PC-3 (cell line): ENCODE data around the gene PNRC2.

Experiments used
- CTCF ChIP-seq: fragments of 300-600 bp; sonication (generic); conservative IDR thresholded peaks from 2 replicates; pipeline ENCODE4 v1.5.1; 2017; ENCODE audit warnings: antibody characterized with exemption, low read depth, mild to moderate bottlenecking, low read length
- EZH2 ChIP-seq: fragments of 300-600 bp; sonication (generic); IDR thresholded peaks from one replicate; pipeline ENCODE4 v1.6.1; 2017; ENCODE audit warnings: antibody characterized with exemption, mild to moderate bottlenecking, low read length; ENCODE audit not compliant: unreplicated experiment
- EZH2phosphoT487 ChIP-seq: fragments of 300-600 bp; sonication (generic); IDR thresholded peaks from 2 replicates; pipeline ENCODE4 v1.6.1; 2018; ENCODE audit warnings: mild to moderate bottlenecking, antibody characterized with exemption, low read length, borderline replicate concordance

GRCh38 chr1:23977854-23978191 lies 18.2 kb downstream of the PNRC2 start:
- no peak for TF ChIP-seq EZH2phosphoT487
- no peak for TF ChIP-seq CTCF
- TF ChIP-seq EZH2, result no peak
